Measurements from ENCODE around the gene OPRL1. TPM values are rescaled to one million over a fixed set of nuclear protein-coding genes. Genes with fewer than 3 reads are reported as not detected.

Gene OPRL1
- total RNA-seq, 1 donor from 2014 or later = 0.32 TPM

DNA sequence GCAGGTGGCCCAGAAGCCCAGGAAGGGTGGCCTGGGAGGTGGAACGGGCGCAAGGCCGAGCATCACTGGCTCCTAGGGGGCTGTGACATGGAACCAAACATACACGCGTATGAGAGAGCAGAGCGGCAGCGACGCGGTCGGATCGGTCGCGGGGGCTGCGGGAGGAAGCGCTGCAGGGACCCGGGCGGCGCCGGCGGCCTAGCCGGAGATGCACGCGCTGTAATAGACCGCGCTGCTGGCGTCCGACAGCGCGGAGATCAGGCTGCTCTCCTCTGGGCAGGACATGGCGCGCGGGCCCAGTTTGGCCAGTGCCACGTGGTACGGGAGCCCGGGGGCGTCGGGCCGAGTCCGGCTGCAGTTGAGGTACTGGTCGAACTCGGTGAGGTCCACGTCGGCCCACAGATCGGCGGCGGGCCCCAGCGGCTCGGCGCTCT, 31.9 kb upstream of the OPRL1 start:
- no peak overlapping the region for H3K4me3 Mint-ChIP-seq (ENCODE audit: low read depth)
- DNase-seq (ENCODE audit: low spot score) = no peak
- H3K36me3 Mint-ChIP-seq (ENCODE audit: low read depth) = no peaks in the 10 kb centered on the region
- H3K9me3 Mint-ChIP-seq = no peaks in the 10 kb centered on the region
- intact Hi-C loops (cut with micrococcal nuclease) = no loop called here
- H3K27me3 Mint-ChIP-seq (ENCODE audit: low read depth) = peaks cover 28% of the 10 kb centered on the region
- H3K4me1 Mint-ChIP-seq (ENCODE audit: low read depth) = no peaks in the 10 kb centered on the region
- no peak overlapping the region for H3K27ac Mint-ChIP-seq

GRCh38 chr20:64048402-64049044, 31.4 kb upstream of the OPRL1 start:
- Mint-ChIP-seq H3K4me3 (ENCODE audit: low read depth) (no peak overlapping the region), H3K27ac (no peak overlapping the region), H3K27me3 (ENCODE audit: low read depth) (peaks cover 28% of the 10 kb centered on the region), H3K9me3 (no peaks in the 10 kb centered on the region), H3K36me3 (ENCODE audit: low read depth) (no peaks in the 10 kb centered on the region), H3K4me1 (ENCODE audit: low read depth) (no peaks in the 10 kb centered on the region)
- DNase-seq (ENCODE audit: low spot score) = no peak
- intact Hi-C loops (cut with micrococcal nuclease) = no loop called here

- no peaks in the 10 kb centered on the region for H3K9me3 Mint-ChIP-seq
- H3K27ac Mint-ChIP-seq = no peak within 1 kb of the TSS
- no peaks in the 10 kb centered on the region for H3K36me3 Mint-ChIP-seq (ENCODE audit: low read depth)
- DNase-seq (ENCODE audit: low spot score) = no peak
- H3K4me3 Mint-ChIP-seq (ENCODE audit: low read depth) = peak within 1 kb of the TSS; percentile 33
- peaks cover 28% of the 10 kb centered on the region for H3K27me3 Mint-ChIP-seq (ENCODE audit: low read depth)
- H3K4me1 Mint-ChIP-seq (ENCODE audit: low read depth) = no peaks in the 10 kb centered on the region
- intact Hi-C loops (cut with micrococcal nuclease) = no loop called here
Observed at GRCh38 chr20:64049060-64049877, 30.6 kb upstream of the OPRL1 start, which contains the start of gene SOX18. SOX18 (minus strand) TSS chr20:64049639; CDS start chr20:64049516, 123 bp downstream.

DNA sequence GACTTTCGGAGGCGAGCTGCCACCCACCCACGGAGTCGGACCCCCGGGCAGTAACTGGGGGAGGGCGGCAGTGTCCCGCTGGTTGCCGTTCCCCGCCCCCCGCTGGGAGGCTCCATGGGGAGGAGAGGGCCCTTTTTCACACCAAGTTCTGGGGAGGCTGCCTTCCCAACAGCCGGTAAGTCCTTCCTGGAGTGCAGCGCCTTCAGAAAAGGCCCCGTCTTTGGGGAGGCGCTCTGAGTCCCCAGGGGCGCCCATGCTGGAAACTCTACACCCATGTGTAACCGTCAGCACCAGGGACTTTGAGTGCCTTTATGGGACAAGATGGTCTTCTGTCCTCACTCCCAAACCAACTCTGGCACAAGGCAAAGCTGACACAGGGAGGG, 30.0 kb upstream of the OPRL1 start:
- H3K27me3 Mint-ChIP-seq (ENCODE audit: low read depth) = peaks cover 28% of the 10 kb centered on the region
- peaks cover 2% of the 10 kb centered on the region for H3K4me1 Mint-ChIP-seq (ENCODE audit: low read depth)
- H3K36me3 Mint-ChIP-seq (ENCODE audit: low read depth) = no peaks in the 10 kb centered on the region
- intact Hi-C loops (cut with micrococcal nuclease) = no loop called here
- DNase-seq (ENCODE audit: low spot score) = no peak
- no peaks in the 10 kb centered on the region for H3K9me3 Mint-ChIP-seq
- H3K4me3 Mint-ChIP-seq (ENCODE audit: low read depth) = peak overlapping the region; percentile 13
- H3K27ac Mint-ChIP-seq = no peak overlapping the region

GRCh38 chr20:64050261-64051032, 29.4 kb upstream of the OPRL1 start:
- Mint-ChIP-seq H3K4me3 (ENCODE audit: low read depth) (peak overlapping the region; percentile 13), H3K4me1 (ENCODE audit: low read depth) (peaks cover 7% of the 10 kb centered on the region), H3K9me3 (no peaks in the 10 kb centered on the region), H3K36me3 (ENCODE audit: low read depth) (no peaks in the 10 kb centered on the region), H3K27me3 (ENCODE audit: low read depth) (peaks cover 28% of the 10 kb centered on the region), H3K27ac (no peak overlapping the region)
- intact Hi-C loops (cut with micrococcal nuclease) = no loop called here
- DNase-seq (ENCODE audit: low spot score) = no peak

- Mint-ChIP-seq H3K36me3 (ENCODE audit: low read depth) (no peaks in the 10 kb centered on the region), H3K4me1 (ENCODE audit: low read depth) (peaks cover 7% of the 10 kb centered on the region), H3K9me3 (no peaks in the 10 kb centered on the region), H3K27ac (no peak overlapping the region), H3K27me3 (ENCODE audit: low read depth) (peaks cover 26% of the 10 kb centered on the region), H3K4me3 (ENCODE audit: low read depth) (no peak overlapping the region)
- intact Hi-C loops (cut with micrococcal nuclease) = no loop called here
- no peak for DNase-seq (ENCODE audit: low spot score)
Observed at GRCh38 chr20:64051033-64051452, 28.8 kb upstream of the OPRL1 start.

GRCh38 chr20:64051561-64052325, 28.1 kb upstream of the OPRL1 start:
- no peak for DNase-seq (ENCODE audit: low spot score)
- peaks cover 20% of the 10 kb centered on the region for H3K27me3 Mint-ChIP-seq (ENCODE audit: low read depth)
- H3K36me3 Mint-ChIP-seq (ENCODE audit: low read depth) = no peaks in the 10 kb centered on the region
- peaks cover 7% of the 10 kb centered on the region for H3K4me1 Mint-ChIP-seq (ENCODE audit: low read depth)
- intact Hi-C loops (cut with micrococcal nuclease) = no loop called here
- H3K4me3 Mint-ChIP-seq (ENCODE audit: low read depth) = no peak overlapping the region
- H3K27ac Mint-ChIP-seq = no peak overlapping the region
- H3K9me3 Mint-ChIP-seq = no peaks in the 10 kb centered on the region

GRCh38 chr20:64052326-64052722, 27.6 kb upstream of the OPRL1 start:
- intact Hi-C loops (cut with micrococcal nuclease) = no loop called here
- H3K4me3 Mint-ChIP-seq (ENCODE audit: low read depth) = no peak overlapping the region
- H3K36me3 Mint-ChIP-seq (ENCODE audit: low read depth) = no peaks in the 10 kb centered on the region
- no peaks in the 10 kb centered on the region for H3K9me3 Mint-ChIP-seq
- peaks cover 14% of the 10 kb centered on the region for H3K27me3 Mint-ChIP-seq (ENCODE audit: low read depth)
- no peak overlapping the region for H3K27ac Mint-ChIP-seq
- no peak for DNase-seq (ENCODE audit: low spot score)
- peaks cover 7% of the 10 kb centered on the region for H3K4me1 Mint-ChIP-seq (ENCODE audit: low read depth)

DNA sequence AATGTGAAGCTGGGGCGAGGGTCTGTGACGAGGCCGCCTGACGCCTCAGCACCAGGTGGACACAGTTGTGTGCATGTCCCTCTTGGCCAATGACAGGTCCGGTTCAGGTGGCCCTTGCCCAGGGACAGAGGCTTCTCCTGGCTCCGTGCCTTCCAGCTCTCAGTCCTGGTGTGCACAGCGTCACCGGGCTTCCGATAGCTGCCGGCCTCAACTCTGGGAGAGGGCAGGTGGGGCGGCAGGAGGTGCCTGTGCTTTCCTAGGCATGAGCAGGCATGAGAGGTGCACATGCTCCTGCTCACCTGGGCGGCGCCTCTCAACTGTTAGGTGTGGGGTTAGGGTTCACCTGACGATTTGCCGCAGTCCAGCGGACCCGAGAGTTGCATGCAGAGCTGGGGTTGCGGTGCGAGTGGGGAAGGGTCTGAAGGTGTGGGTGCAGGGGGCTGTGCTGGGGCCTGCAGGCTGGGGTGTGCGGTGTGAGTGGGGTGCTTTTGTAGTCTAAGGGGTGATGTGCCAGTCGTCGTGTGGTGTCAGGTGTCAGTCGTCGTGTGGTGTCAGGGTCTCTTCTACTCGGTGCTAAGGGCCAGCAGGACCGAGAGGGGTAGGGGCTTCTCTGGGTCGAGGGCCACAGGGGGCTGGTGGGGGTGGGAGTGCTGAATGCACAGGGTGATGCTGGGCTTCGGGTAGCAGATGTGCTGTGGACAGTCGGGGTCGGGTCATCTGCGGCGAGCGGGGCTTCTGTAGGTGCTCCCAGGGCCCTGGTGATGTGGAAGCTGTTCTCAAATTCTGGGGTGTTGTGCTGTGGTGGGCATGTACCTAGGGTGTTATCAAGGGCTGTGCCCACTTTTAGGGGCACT, 26.7 kb upstream of the OPRL1 start:
- peaks cover 7% of the 10 kb centered on the region for H3K4me1 Mint-ChIP-seq (ENCODE audit: low read depth)
- H3K27me3 Mint-ChIP-seq (ENCODE audit: low read depth) = peaks cover 9% of the 10 kb centered on the region
- no peak overlapping the region for H3K4me3 Mint-ChIP-seq (ENCODE audit: low read depth)
- no peak overlapping the region for H3K27ac Mint-ChIP-seq
- intact Hi-C loops (cut with micrococcal nuclease) = no loop called here
- no peaks in the 10 kb centered on the region for H3K36me3 Mint-ChIP-seq (ENCODE audit: low read depth)
- H3K9me3 Mint-ChIP-seq = no peaks in the 10 kb centered on the region
- DNase-seq (ENCODE audit: low spot score) = no peak

GRCh38 chr20:64053841-64054661, 25.8 kb upstream of the OPRL1 start:
- no peak overlapping the region for H3K27ac Mint-ChIP-seq
- H3K36me3 Mint-ChIP-seq (ENCODE audit: low read depth) = no peaks in the 10 kb centered on the region
- no peak overlapping the region for H3K4me3 Mint-ChIP-seq (ENCODE audit: low read depth)
- H3K27me3 Mint-ChIP-seq (ENCODE audit: low read depth) = peaks cover 7% of the 10 kb centered on the region
- no peak for DNase-seq (ENCODE audit: low spot score)
- H3K4me1 Mint-ChIP-seq (ENCODE audit: low read depth) = peaks cover 9% of the 10 kb centered on the region
- intact Hi-C loops (cut with micrococcal nuclease) = no loop called here
- no peaks in the 10 kb centered on the region for H3K9me3 Mint-ChIP-seq

GRCh38 chr20:64055396-64055892, 24.4 kb upstream of the OPRL1 start:
- Mint-ChIP-seq H3K9me3 (no peaks in the 10 kb centered on the region), H3K4me3 (ENCODE audit: low read depth) (no peak overlapping the region), H3K27ac (no peak overlapping the region), H3K4me1 (ENCODE audit: low read depth) (peaks cover 11% of the 10 kb centered on the region), H3K27me3 (ENCODE audit: low read depth) (peaks cover 6% of the 10 kb centered on the region), H3K36me3 (ENCODE audit: low read depth) (no peaks in the 10 kb centered on the region)
- no peak for DNase-seq (ENCODE audit: low spot score)
- intact Hi-C loops (cut with micrococcal nuclease) = no loop called here

Data from activated T-helper 2 cell treated with anti-CD3 and anti-CD28 coated beads, Interferon-gamma antibody, Interleukin-2, Interleukin-4, amounts not matched to agents 10 μg/mL and 5 μg/mL and 100 μg/mL, durations not matched to agents 14 hours and 24 hours and 36 hours (primary cell).